NCI-H2171 (cell line): Measurements from ENCODE around the gene CCNQ.

Source experiments
- DNase-seq: peaks from one replicate; lab custom pipeline; 2025; lab: John Stamatoyannopoulos, UW

The CCNQ gene

GRCh38 chrX:153539171-153539978 lies 59.6 kb downstream of the CCNQ start:
- DNase-seq: no peak

DNA sequence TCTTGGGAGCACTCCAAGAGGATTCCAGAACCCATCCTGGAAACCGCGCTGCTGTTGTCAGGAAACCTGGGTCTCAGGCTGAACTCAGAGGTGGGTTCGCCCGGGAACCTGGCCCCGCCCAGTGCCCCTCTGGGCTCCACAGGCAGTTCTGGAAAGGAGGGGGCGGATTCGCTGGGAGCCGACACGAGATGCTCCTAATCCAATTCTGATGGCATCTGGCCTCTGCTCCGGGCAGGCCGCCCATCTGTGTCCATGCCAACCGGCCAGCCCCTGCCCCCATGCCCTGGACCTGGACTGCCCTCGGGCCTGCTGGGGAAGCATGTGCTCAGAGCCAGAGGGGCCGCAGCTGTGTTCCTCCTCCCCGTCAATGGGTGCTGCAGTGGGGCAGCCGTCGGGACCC lies 60.5 kb downstream of the CCNQ start:
- no peak for DNase-seq
